ENCODE measurements around the gene DEPDC4. TPM values are rescaled to one million over a fixed set of nuclear protein-coding genes. Genes with fewer than 3 reads are reported as not detected.
A peak's percentile ranks its signal among the peaks of the same experiment; 100 is the strongest.

The DEPDC4 gene
- polyA plus RNA-seq, 2 of the 4 experiments (the other 2 are of a cell fraction), result 2.8 to 6.3 TPM

- no peak overlapping the region for H3K27ac ChIP-seq
- no peak overlapping the region for H3K4me2 ChIP-seq
- no peak overlapping the region for H3K4me3 ChIP-seq
- DNase-seq (ENCODE audit: low read depth in 1 of 2, low spot score in 1 of 2), result no peak
- H3K4me1 ChIP-seq, result peaks cover 13% of the 10 kb centered on the region
- no peak for ATAC-seq
- FAIRE-seq, result no peak
- TF ChIP-seq ESRRA (IDR thresholded peaks at IDR 0.05; ENCODE audit: borderline replicate concordance, low read length) (no peak), HEYL (CRISPR knock-in tag; IDR thresholded peaks at IDR 0.05) (no peak), CHD4 (IDR thresholded peaks at IDR 0.05; ENCODE audit: borderline replicate concordance) (no peak), ZC3H11A (IDR thresholded peaks at IDR 0.05) (no peak), E2F6 (IDR thresholded peaks at IDR 0.05; ENCODE audit: borderline replicate concordance, low read depth) (no peak), CBX2 (IDR thresholded peaks at IDR 0.05; ENCODE audit: borderline replicate concordance, low read depth) (no peak), HMGXB4 (CRISPR knock-in tag; IDR thresholded peaks at IDR 0.05; ENCODE audit: borderline replicate concordance) (no peak), ATOH8 (CRISPR knock-in tag; IDR thresholded peaks at IDR 0.05; ENCODE audit: low read depth) (no peak)
- CTCF ChIA-PET, result interaction anchor here (1.0 kb wide), 1 partner anchor 14 kb away, joined by 4 read pairs; no protein-coding TSS in a partner anchor
- POLR2A ChIA-PET, result no interaction called here
- no peaks in the 10 kb centered on the region for H3K9me3 ChIP-seq
Observed at GRCh38 chr12:100248886-100249285, 18.0 kb downstream of the DEPDC4 start.

GRCh38 chr12:100247765-100248164, 19.1 kb downstream of the DEPDC4 start:
- no peak for FAIRE-seq
- H3K27ac ChIP-seq, result no peak overlapping the region
- TF ChIP-seq CEBPB (IDR thresholded peaks at IDR 0.05), result peak in 1 of 2 experiments; percentile 27; a peak in 1 of 4 replicates
- no peak for TF ChIP-seq HOXA7 (CRISPR knock-in tag; IDR thresholded peaks at IDR 0.05)
- TF ChIP-seq POLR2A (IDR thresholded peaks at IDR 0.05; ENCODE audit: low read length), result no peak
- no peak for TF ChIP-seq MAX (IDR thresholded peaks at IDR 0.05)
- ChIA-PET POLR2A (no interaction called here), CTCF (no interaction called here)
- DNase-seq (ENCODE audit: low read depth in 1 of 2, low spot score in 1 of 2), result no peak
- no peak overlapping the region for H3K4me3 ChIP-seq
- no peaks in the 10 kb centered on the region for H3K9me3 ChIP-seq
- no peak for ATAC-seq
- peaks cover 13% of the 10 kb centered on the region for H3K4me1 ChIP-seq
- WGBS (ENCODE audit: missing lambda C conversion rate), result 92% methylated on average over 4 of the region's 4 CpGs
- no peak overlapping the region for H3K4me2 ChIP-seq

- WGBS (ENCODE audit: missing lambda C conversion rate), result 87% methylated on average over 5 of the region's 5 CpGs
- Histone ChIP-seq H3K4me2 (no peak overlapping the region), H3K9me3 (no peaks in the 10 kb centered on the region), H3K27ac (no peak overlapping the region), H3K4me3 (no peak overlapping the region), H3K4me1 (no peaks in the 10 kb centered on the region)
- CTCF ChIA-PET, result interaction anchor here (1.2 kb wide), 1 partner anchor 9 kb away, joined by 3 read pairs; no protein-coding TSS in a partner anchor
- POLR2A ChIA-PET, result no interaction called here
- ATAC-seq (no peak), DNase-seq (ENCODE audit: low read depth in 1 of 2, low spot score in 1 of 2) (no peak), FAIRE-seq (no peak)
- TF ChIP-seq RCOR1 (IDR thresholded peaks at IDR 0.05; ENCODE audit: low read depth, low read length) (no peak), CBX2 (IDR thresholded peaks at IDR 0.05; ENCODE audit: borderline replicate concordance, low read depth) (no peak), ESRRA (IDR thresholded peaks at IDR 0.05; ENCODE audit: borderline replicate concordance, low read length) (no peak), MAFK (IDR thresholded peaks at IDR 0.05; ENCODE audit: partially characterized antibody) (no peak), MYC (IDR thresholded peaks at IDR 0.05; ENCODE audit: borderline replicate concordance, low read length) (no peak), POLR2A (IDR thresholded peaks at IDR 0.05; ENCODE audit: low read length) (no peak), KDM5A (IDR thresholded peaks at IDR 0.05) (no peak), CTCF (IDR thresholded peaks at IDR 0.05) (no peak), USF2 (IDR thresholded peaks at IDR 0.05) (no peak), SREBF2 (IDR thresholded peaks at IDR 0.05) (no peak), KDM1A (IDR thresholded peaks at IDR 0.05; ENCODE audit: low read depth) (no peak), HEYL (CRISPR knock-in tag; IDR thresholded peaks at IDR 0.05) (no peak), MAX (IDR thresholded peaks at IDR 0.05) (no peak), CEBPB (IDR thresholded peaks at IDR 0.05) (no peak), RAD21 (conservative IDR thresholded peaks at IDR 0.05 in 1 of 2, IDR thresholded peaks at IDR 0.05 in 1 of 2) (no peak), HOXB13 (CRISPR knock-in tag; IDR thresholded peaks at IDR 0.05; ENCODE audit: low read depth) (no peak), POLR2AphosphoS2 (conservative IDR thresholded peaks at IDR 0.05; ENCODE audit: low read length) (no peak), RFX5 (IDR thresholded peaks at IDR 0.05) (no peak)
Observed at GRCh38 chr12:100243137-100243536, 23.7 kb downstream of the DEPDC4 start.
